GM19397 (cell line): ENCODE data around the gene LRRC66.

Source experiments
- ATAC-seq: cut with Tn5 transposase; IDR thresholded peaks from one replicate; pipeline ENCODE4 v1.9.1; 2021; ENCODE audit warnings: mild to moderate bottlenecking, moderate library complexity; ENCODE audit not compliant: unreplicated experiment

LRRC66 gene

DNA sequence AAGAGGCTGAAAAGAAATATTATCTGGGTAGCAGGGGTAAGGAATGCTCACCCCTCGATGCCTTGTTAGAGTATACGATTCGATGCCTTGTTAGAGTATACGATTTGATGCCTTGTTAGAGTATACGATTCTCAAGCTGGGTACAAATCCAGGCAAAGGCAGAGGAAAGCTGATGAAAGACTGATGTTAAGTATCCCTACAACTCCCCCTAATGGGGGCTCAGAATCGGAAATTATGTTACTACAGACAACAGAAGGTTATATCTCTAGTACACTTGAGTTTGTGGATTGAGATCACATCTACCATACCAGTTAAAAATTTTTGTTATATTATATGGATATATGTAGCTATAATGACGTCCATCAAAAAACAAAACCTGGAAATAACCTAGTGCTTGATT lies 4.8 kb downstream of the LRRC66 start:
- no peak for ATAC-seq

DNA sequence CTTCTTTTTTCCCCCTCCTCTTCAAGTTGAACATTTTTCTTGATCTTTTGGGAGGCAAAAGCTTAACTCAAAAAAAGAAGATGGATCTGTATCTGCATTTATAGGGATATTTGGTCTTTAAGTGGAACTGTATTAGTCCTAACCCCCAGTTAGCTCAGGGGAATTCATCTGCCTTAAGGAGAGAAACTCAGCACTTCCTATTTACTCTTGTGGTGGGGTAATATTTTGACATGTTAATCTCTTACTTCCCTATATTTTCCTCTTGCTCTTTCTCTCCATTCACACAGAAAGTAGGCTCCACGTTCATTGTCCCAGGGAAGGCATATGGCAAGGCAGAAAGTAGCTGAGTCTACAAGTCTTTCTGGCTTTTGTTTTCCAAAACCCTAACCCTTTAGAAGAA lies 5.3 kb downstream of the LRRC66 start:
- no peak for ATAC-seq

DNA sequence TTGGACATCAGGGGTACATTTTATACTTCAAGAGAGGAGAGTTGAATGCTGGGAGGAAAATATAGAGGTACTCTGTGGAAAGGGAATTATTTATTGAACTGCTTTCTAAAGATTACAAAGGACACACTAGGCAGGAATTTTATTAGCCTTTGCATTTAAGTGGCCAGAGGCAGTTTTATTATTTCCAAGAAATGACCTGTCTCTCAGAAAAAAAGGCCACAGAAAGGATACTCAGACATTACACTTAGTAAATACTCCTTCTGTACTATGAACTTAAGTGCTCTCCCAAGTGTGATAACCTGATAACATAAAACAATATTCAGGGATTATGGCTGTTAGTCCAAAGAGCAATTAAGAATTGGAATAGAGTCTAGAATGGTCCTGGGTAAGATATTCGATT lies 7.5 kb downstream of the LRRC66 start:
- ATAC-seq = no peak

DNA sequence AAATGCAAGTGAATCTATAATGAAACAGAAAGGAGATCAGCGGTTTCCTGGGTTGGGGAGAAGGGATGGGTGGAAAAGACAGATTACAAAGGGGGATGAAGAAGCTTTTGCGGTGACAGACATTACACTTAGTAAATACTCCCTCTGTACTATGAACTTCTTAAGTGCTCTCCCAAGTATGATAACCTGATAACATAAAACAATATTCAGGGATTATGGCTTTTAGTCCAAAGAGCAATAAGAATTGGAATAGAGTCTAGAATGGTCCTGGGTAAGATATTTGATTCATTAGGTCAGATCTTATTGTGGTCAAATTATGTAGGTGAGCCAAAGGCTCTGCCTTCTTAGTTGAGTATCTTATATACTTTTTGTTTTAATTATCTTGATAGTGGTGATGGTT lies 9.2 kb downstream of the LRRC66 start:
- no peak for ATAC-seq

DNA sequence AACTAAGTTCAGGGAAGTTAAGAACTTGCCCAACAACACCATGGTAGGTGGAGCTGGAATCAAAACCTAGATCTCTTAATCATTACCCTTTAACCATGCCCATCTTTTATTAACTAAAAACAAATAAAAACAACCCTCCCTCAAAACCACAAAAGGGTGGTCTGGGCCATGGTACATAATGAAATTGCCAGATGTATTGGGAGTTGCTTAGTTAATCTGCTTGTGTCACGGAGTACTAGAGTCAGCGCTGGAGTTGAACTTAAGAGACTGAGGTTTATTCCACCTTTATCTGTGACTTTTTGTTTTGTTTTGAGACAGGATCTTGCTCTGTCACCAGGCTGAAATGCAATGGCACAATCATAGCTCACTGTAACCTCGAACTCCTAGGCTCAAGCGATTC lies 13.3 kb downstream of the LRRC66 start:
- ATAC-seq = no peak

DNA sequence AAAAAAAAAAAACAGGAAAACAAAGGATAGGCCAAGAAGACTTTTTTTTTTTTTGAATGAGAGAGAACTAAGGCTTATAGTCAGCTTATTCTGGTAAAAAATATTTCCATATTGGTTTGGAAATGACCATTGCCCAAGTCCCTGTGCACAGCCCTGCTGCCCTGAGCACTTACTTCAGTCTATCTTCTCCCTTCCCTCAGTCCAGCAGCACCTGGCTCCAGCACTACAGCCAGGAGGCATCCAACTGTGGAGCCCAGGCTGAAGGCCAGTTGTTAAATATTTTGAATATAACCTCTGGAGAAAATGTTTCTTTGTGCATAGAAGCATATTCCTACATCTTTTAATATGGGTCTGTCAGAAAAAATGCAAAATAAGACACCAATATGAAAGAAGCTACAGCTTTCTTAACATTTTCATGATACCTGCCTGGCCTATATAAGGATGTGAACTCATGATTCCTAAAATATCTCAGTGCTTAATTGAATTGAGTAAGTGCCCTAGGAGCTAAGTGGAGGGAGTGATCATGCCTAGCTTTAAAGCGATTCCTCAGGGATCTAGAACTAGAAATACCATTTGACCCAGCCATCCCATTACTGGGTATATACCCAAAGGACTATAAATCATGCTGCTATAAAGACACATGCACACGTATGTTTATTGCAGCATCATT lies 14.4 kb downstream of the LRRC66 start:
- ATAC-seq = no peak

DNA sequence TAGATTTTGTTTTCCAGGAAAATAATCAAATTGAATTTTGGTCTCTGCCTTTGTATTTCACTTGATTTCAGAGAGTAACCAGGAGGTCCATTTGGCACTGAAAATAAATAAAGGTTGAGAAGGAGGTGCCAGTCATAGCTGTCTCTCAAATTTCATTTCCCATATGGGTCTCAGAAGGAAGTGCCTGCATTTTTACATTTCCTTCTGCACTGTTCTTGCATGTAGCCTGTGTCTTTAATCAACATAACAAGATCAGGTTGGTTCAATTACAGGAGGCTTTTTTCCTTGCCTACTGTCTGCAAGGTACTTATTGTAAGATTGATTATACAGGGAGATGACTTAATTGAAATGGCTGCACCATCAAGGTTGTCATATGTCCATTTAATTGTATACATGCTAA lies 15.7 kb downstream of the LRRC66 start:
- ATAC-seq = no peak

DNA sequence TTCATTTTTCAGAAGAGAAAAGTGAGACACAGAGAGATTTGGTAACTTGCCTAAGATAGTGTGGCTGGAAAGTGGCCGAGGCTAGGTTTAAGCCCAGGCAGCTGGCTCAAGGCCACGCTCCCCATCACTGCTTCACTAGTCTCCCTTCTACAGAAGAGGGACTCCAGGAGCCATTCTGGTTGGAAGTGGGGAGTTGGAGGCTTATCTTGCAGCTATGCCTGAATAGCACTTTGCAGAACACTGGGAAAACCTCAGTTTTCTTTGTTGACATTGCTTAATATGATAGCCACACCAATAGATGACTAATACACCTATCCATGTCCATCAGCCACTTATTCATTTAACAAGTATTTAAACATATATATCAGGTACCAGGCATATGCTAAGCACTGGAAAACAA lies 18.5 kb downstream of the LRRC66 start:
- no peak for ATAC-seq

DNA sequence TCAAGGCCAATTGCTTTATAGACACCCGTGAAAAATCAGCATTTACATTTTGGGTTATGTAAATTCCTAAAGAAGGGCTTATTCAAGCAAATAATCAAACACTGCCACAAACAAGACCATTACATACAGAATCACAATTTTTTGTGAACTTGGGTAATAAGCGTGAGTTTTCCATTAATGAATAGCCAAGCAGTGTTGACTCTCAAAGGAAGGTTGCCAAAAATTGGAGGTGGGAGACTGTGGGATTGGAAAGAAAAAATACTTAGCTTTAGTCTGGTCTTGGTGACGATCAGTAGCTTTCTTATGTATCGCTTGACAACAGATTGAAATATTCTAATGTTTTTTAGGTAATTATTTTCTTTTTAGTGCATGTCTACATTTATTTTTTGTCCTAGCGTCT lies 20.9 kb downstream of the LRRC66 start:
- ATAC-seq = no peak

DNA sequence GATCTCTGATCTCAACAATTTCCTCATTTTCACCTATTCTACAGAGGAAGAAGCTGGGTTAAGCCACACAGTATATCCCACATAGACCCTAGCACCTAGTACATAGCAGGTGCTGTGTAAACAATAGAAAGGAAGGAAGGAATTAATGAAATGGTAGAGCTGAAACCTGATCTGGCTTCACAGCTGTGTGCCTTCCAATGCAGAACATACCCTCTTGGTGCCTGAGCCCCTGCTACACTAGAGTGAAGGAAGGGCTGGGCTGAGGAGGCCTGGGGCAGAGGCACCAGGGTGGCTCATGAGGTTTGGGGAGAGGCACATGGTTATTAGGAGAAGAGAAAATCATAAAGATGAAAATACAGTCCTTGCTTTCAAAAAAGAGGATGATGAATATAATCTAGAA lies 21.3 kb downstream of the LRRC66 start:
- no peak for ATAC-seq

DNA sequence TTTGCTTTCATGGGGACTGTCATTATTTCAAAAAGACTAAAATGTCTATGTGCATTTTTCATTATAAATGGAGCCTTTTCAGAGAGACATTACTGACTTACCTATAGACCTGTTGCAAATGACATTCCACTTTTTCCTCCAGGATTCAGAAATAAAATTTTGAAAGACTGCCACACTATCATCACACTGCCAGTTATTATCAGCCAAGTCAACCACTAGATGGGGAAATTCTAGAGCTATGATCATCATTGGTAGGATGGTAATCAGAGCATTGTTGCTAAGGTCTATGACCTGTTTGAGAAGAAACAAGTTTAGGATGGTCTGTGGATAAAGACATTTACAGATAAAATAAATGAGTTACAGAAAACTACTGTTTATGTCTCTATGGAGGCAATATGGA lies 22.5 kb downstream of the LRRC66 start:
- no peak for ATAC-seq

DNA sequence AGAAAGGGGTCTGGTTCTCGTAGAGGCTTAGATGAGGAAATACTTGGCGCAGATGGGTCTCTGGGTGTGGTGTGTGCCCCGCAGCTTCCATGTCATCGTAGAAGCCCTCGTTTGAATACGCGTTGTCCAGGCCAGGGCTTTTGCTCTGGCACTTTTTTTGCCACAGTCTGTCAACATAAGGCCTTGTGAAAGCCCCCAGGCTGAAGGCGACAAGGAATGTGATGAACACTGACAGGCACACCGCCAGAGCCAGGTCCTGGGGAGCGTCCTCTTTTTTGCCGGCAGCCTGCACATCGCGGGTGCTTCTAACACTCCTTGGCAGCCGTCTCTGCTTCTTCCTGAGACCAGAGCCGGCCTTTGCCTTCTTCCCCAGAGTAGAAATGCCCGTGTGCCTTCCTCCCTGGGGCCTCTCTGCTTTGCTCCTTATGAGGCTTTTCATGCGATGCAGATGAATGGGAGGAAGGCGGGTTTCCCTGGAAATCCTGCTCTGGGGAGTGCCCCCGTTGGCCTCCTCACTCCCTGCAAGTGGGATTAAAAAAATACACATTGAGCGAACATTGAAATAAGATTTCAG lies 24.4 kb downstream of the LRRC66 start:
- no peak for ATAC-seq

DNA sequence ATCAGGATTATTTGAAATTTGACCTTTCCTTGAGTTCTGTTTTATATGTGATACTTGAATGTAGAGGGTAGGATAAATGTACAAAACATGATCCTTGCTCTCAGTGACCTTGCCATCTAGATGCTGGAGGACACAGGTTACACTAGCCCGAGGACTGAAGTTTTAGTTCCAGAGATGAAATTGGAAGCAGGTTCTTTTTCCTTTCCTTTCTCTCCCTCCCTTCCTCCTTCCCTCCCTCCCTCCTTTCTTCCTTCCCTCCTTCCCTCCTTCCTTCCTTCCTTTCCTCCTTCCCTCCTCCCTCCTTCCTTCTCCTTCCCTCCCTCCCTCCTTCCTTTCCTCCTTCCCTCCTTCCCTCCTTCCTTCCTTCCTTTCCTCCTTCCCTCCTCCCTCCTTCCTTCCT lies 54.3 kb downstream of the LRRC66 start:
- no peak for ATAC-seq

DNA sequence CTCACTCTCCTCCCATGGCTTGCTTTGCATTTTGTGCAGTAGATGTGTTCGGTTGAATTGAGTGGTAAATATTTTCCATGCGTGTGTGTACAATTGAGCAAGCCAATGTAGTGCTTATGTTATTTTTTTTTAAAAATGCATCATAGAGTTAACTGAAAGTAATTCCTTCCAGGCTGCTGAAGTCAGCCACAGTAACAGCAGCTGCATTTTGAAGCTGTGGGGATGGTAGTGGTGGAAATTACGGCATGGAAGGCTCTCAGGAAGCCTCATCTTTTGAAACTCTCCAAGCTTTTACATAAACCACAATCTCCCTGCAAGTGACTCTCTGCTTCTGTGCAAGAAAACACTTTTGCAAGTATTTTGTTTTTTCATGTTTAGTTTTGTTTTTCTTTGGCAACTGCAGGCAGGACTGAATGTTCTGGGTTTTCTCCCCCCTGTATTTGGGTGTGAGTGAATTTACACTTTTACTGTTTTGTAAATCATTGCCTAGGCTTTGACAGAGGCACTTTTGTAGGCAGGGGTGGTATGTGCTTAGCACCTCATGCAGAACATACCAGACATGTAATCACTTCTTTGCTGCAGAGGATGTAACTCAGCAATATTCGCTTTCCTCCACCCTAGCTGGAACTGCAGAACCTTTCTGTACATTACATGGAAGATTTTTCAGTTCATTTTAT lies 56.2 kb downstream of the LRRC66 start:
- no peak for ATAC-seq

DNA sequence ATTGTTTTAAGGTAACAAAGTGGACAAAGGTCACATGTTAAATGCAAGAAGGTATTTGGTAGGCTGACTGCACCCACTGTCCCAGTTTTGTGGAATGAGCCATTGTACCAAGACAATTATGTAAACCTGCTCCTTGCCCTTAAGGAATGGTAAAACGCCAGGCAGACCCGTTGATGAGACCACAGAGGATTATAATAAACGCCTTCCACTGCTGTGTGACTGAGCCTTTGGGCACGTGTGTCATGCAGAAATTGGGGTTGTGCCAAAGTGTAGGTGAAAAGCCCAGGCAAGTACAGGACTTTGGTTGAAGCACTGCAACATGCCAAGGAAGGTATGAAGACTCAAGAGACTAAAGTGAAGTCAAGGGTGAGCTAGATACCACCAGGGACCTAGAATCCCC lies 59.7 kb downstream of the LRRC66 start:
- ATAC-seq = no peak

DNA sequence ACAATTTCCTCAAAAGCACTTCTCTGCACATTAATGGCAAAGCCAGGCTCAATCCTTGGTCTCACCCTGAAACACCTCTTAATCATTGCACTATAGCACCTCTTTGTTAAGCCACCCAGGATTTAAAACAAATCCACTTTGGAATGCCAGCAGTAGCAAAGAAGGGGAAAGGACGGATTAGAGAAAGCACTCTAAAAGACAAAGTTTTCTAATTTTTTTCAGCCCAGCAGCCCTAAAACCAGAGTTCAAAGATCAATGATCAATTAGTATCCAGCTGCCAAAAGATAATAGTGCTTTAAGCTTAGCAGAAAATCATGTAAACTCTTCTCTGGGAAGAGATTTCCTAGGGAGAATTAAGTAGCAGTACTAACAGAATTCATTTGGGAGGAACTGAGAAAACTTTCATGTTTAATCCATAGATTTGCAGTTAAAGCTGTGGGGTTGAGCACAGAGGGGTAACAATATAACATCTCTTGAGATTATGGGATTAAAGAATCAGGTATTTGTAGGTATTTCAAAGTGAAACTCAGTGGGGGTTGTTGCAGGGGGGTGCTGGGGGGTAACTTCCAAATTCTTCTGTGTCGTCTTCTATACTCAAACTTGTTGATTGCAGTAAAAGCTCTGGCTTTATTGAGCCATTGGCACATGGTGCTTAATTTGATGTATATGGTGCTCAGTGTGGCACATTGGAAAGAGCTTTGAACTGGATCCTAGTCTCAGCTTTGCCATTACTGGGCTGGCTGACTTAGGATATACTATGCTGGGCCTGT lies 61.8 kb downstream of the LRRC66 start:
- ATAC-seq = no peak
